Liver (tissue), 9 donors: ENCODE data around the gene FGFRL1. TPM values are rescaled to one million over a fixed set of nuclear protein-coding genes. Genes with fewer than 3 reads are reported as not detected.

Experiments used
- DNase-seq: peaks from one replicate; pipeline ENCODE4 v3.0.0-alpha.2; 2017; ENCODE audit warnings: low spot score
- H3K27ac ChIP-seq, 2 donors: one replicate each; pipeline ENCODE4 v1.7.0; 2013; ENCODE audit warnings: inconsistent platforms in 2 of 2, low read length in 2 of 2, control low read depth in 1 of 2, low read depth in 1 of 2, mild to moderate bottlenecking in 1 of 2
- H3K27me3 ChIP-seq, 4 donors: one replicate each; pipeline versions ENCODE4 v1.6.1 to v1.7.0; 2013; ENCODE audit warnings: low read length in 3 of 4, inconsistent platforms in 1 of 4, mild to moderate bottlenecking in 1 of 4, moderate library complexity in 1 of 4; ENCODE audit not compliant: control insufficient read depth in 4 of 4, insufficient read depth in 4 of 4
- H3K36me3 ChIP-seq, 4 donors: one replicate each; pipeline versions ENCODE4 v1.6.1 to v1.7.0; 2013; ENCODE audit warnings: low read length in 3 of 4, mild to moderate bottlenecking in 3 of 4, low read depth in 1 of 4, moderate library complexity in 1 of 4; ENCODE audit not compliant: control insufficient read depth in 4 of 4, insufficient read depth in 3 of 4
- H3K4me1 ChIP-seq, 4 donors: one replicate each; pipeline versions ENCODE4 v1.6.1 to v1.7.0; 2013; ENCODE audit warnings: low read length in 3 of 4, mild to moderate bottlenecking in 3 of 4, moderate library complexity in 1 of 4; ENCODE audit not compliant: control insufficient read depth in 4 of 4, insufficient read depth in 4 of 4
- H3K4me3 ChIP-seq, 3 donors: one replicate each; pipeline versions ENCODE4 v1.6.1 to v1.7.0; 2013; ENCODE audit warnings: low read length in 3 of 3, control low read depth in 1 of 3, low read depth in 1 of 3, mild to moderate bottlenecking in 1 of 3
- H3K9ac ChIP-seq, 2 donors: one replicate each; pipeline ENCODE4 v1.7.0; 2013; ENCODE audit warnings: low read length in 2 of 2, mild to moderate bottlenecking in 2 of 2, moderate library complexity in 2 of 2, control low read depth in 1 of 2, low read depth in 1 of 2
- H3K9me3 ChIP-seq, 4 donors: one replicate each; pipeline versions ENCODE4 v1.6.1 to v1.7.0; 2013; ENCODE audit warnings: low read length in 3 of 4; ENCODE audit not compliant: control insufficient read depth in 4 of 4
- ATF3 ChIP-seq: IDR thresholded peaks from 2 replicates; pipeline ENCODE4 v1.6.1; 2016; ENCODE audit warnings: antibody characterized with exemption
- CTCF ChIP-seq: fragments of 150-350 bp; IDR thresholded peaks from 2 replicates; pipeline ENCODE4 v1.5.1; 2017; ENCODE audit warnings: improper control_type of control experiment, low read depth, low read length; ENCODE audit not compliant: missing input control
- EGR1 ChIP-seq, 2 donors: IDR thresholded peaks; 2 replicates each; pipeline ENCODE4 v1.6.1; 2016 to 2018; ENCODE audit warnings: antibody characterized with exemption in 2 of 2, low read depth in 2 of 2
- FOXA1 ChIP-seq: IDR thresholded peaks from 2 replicates; pipeline ENCODE4 v1.6.1; 2016; ENCODE audit warnings: antibody characterized with exemption
- FOXA2 ChIP-seq: IDR thresholded peaks from 2 replicates; pipeline ENCODE4 v1.6.1; 2016; ENCODE audit warnings: antibody characterized with exemption
- GABPA ChIP-seq, 2 donors: IDR thresholded peaks in 1 of 2; conservative IDR thresholded peaks in 1 of 2; 2 replicates each; pipeline ENCODE4 v1.6.1; 2016; ENCODE audit warnings: antibody characterized with exemption in 2 of 2, mild to moderate bottlenecking in 1 of 2, moderate library complexity in 1 of 2
- HNF4A ChIP-seq, 2 donors: conservative IDR thresholded peaks; 2 replicates each; pipeline ENCODE4 v1.6.1; 2016; ENCODE audit warnings: antibody characterized with exemption in 2 of 2, mild to moderate bottlenecking in 2 of 2
- HNF4G ChIP-seq: IDR thresholded peaks from 2 replicates; pipeline ENCODE4 v1.6.1; 2016; ENCODE audit warnings: antibody characterized with exemption
- JUND ChIP-seq, 2 donors: IDR thresholded peaks; 2 replicates each; pipeline ENCODE4 v1.6.1; 2016; ENCODE audit warnings: antibody characterized with exemption in 2 of 2
- MAX ChIP-seq: IDR thresholded peaks from 2 replicates; pipeline ENCODE4 v1.6.1; 2016; ENCODE audit warnings: antibody characterized with exemption
- NR2F2 ChIP-seq: IDR thresholded peaks from 2 replicates; pipeline ENCODE4 v1.6.1; 2016; ENCODE audit warnings: antibody characterized with exemption
- RAD21 ChIP-seq, 2 donors: IDR thresholded peaks; 2 replicates each; pipeline ENCODE4 v1.6.1; 2016; ENCODE audit warnings: antibody characterized with exemption in 2 of 2, mild to moderate bottlenecking in 2 of 2
- REST ChIP-seq: IDR thresholded peaks from 2 replicates; pipeline ENCODE4 v1.6.1; 2016; ENCODE audit warnings: antibody characterized with exemption, mild to moderate bottlenecking
- RXRA ChIP-seq, 2 donors: IDR thresholded peaks; 2 replicates each; pipeline ENCODE4 v1.6.1; 2017 to 2018; ENCODE audit warnings: antibody characterized with exemption in 2 of 2, mild to moderate bottlenecking in 1 of 2
- SP1 ChIP-seq: IDR thresholded peaks from 2 replicates; pipeline ENCODE4 v1.6.1; 2018; ENCODE audit warnings: antibody characterized with exemption, mild to moderate bottlenecking
- TAF1 ChIP-seq: conservative IDR thresholded peaks from 2 replicates; pipeline ENCODE4 v1.6.1; 2016; ENCODE audit warnings: antibody characterized with exemption, mild to moderate bottlenecking
- YY1 ChIP-seq: IDR thresholded peaks from 2 replicates; pipeline ENCODE4 v1.6.1; 2016; ENCODE audit warnings: antibody characterized with exemption, mild to moderate bottlenecking
- ZBTB33 ChIP-seq: IDR thresholded peaks from 2 replicates; pipeline ENCODE4 v1.6.1; 2016; ENCODE audit warnings: antibody characterized with exemption
- WGBS: extraction: QIAGEN DNeasy Blood & Tissue Kit; methylation state at CpG from one replicate; pipeline ENCODE4 v1.1.7; 2013; 5-methylcytosine and 5-hydroxymethylcytosine counted together
- polyA plus RNA-seq, 2 donors: library from polyadenylated mRNA; stranded (reverse) in 1 of 2; unstranded in 1 of 2; fragments of 200-250 nt in 1 of 2; fragments of >200 nt in 1 of 2; fragmentation: Nextera tagmentation in 1 of 2; extraction: Ambion mirVana in 1 of 2; gene quantifications; one replicate each; pipeline versions ENCODE4 v1.2.1 to v1.2.3, GENCODE V29; 2013 to 2015
- total RNA-seq, 2 donors: library from RNA; depleted of rRNA; stranded (reverse); fragments of >200 nt; gene quantifications; one replicate each; pipeline ENCODE4 v1.2.3, GENCODE V29; 2014
- donor health status: healthy.
- donor health status: healthy.
- donor health status: healthy.
- donor health status: healthy.
- donor health status: healthy.

Gene FGFRL1
- total and polyA plus RNA-seq, 4 donors, result 14.2 to 49.1 (median 22.4) TPM

- TF ChIP-seq CTCF, result no peak
- TF ChIP-seq TAF1, result no peak
- TF ChIP-seq HNF4A (conservative IDR thresholded peaks at IDR 0.05), result no peak
- TF ChIP-seq RAD21 (IDR thresholded peaks at IDR 0.05), result no peak
- no peak for TF ChIP-seq HNF4G
Observed at GRCh38 chr4:991451-992296, 19.8 kb upstream of the FGFRL1 start (continued).

- DNase-seq, result peak; percentile 75
- peak overlapping the region; percentile 53 to 77 (median 60) for H3K4me3 ChIP-seq
- H3K27me3 ChIP-seq, result no peaks in the 10 kb centered on the region
- H3K9ac ChIP-seq, result peak overlapping the region; percentile 24 to 99
- H3K27ac ChIP-seq, result peak overlapping the region; percentile 92 to 99
- peaks cover 9 to 45% (median 29%) of the 10 kb centered on the region in 4 donors for H3K4me1 ChIP-seq
- TF ChIP-seq FOXA1 (no peak), FOXA2 (peak; percentile 71), ATF3 (no peak), MAX (peak; percentile 90), CTCF (no peak), SP1 (peak; percentile 99), TAF1 (peak; percentile 90), ZBTB33 (peak; percentile 88), YY1 (peak; percentile 90), HNF4G (peak; percentile 94), HNF4A (conservative IDR thresholded peaks at IDR 0.05) (peak; percentile 95), GABPA (IDR thresholded peaks at IDR 0.05 in 1 of 2, conservative IDR thresholded peaks at IDR 0.05 in 1 of 2) (peak in 1 of 2 donors; percentile 72), JUND (IDR thresholded peaks at IDR 0.05) (peak; percentile 33 to 50), EGR1 (IDR thresholded peaks at IDR 0.05; ENCODE audit: low read depth in 2 of 2) (peak in 1 of 2 donors; percentile 49), RAD21 (IDR thresholded peaks at IDR 0.05) (peak in 1 of 2 donors; percentile 59), REST (peak; percentile 85), NR2F2 (peak; percentile 97), RXRA (IDR thresholded peaks at IDR 0.05) (peak; percentile 88 to 92)
- peaks cover 0 to 8% (median 4%) of the 10 kb centered on the region in 4 donors for H3K36me3 ChIP-seq
- no peaks in the 10 kb centered on the region for H3K9me3 ChIP-seq
- 21% methylated on average over 25 of the region's 25 CpGs for WGBS
Observed at GRCh38 chr4:992297-993110, 18.9 kb upstream of the FGFRL1 start.
